ENCODE measurements around the gene TMEM37.
A peak's percentile ranks its signal among the peaks of the same experiment; 100 is the strongest.

Gene TMEM37

DNA sequence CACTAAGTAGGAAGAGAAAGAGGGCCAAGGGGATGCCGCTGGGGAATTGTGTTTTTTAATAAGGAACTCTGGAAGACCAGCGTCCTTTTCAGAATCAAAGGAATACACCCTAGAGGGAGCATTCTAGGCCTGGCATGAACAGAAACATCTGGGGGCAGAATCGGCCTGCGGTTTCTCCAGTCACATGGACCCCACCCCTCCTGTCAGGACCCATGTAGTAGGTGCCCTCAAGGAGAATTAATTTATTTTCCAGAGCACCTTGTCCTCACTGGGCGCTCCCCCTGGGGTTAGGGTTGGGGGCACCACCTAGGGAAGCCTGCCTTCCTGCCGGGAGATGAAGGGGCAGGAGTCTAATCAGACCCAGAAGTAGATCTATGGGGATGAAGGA lies 44.2 kb downstream of the TMEM37 start:
- no peak for TF ChIP-seq CTCF (conservative IDR thresholded peaks at IDR 0.05; ENCODE audit: control insufficient read depth, insufficient read depth, low read depth, low read length)
- no peak overlapping the region for H3K4me3 ChIP-seq (ENCODE audit: control insufficient read depth, low read depth, low read length)

DNA sequence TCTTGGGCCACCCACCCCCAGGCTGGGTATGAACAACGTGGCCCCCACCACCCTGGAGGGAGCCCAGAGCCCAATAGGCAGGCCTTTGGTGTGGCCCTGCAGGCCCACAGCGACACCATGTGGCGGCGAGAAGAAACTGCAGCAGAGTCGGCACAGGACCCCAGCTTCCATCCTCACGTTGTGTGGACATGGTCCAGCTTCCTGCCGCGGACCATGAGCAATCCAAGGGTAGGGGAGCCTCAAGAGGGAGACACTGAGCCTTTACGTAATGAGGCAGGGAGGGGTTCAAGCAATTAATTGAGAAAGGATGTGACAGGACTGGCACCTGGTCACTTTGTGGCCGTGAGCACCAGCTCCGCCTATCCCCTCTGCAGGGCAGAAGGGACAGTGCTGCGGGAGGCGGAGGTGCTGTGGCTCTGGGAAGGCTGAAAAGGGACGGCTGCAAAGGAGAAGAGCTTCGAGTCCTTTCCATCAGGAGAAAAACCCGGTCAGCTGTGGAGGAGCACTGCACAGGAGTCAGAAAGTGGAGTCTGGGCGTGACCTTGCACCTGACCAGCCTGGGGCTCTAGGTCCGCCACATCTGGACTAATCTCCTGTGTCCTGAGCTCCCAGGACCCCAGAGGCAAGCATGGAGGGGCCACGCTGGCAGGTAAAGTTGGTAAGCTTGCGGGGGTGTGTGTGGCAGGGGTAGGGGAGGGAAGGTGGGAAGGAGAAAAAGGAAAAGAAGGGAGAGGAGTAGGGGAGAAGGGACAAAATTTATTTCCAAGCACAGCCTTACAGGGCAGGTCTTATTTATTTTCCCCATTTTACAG lies 44.9 kb downstream of the TMEM37 start:
- no peak overlapping the region for H3K4me3 ChIP-seq (ENCODE audit: control insufficient read depth, low read depth, low read length)
- peak; percentile 65 for DNase-seq (ENCODE audit: low read depth)
- TF ChIP-seq CTCF (conservative IDR thresholded peaks at IDR 0.05; ENCODE audit: control insufficient read depth, insufficient read depth, low read depth, low read length) = peak; percentile 88

More for the DNA sequence above, 44.2 kb downstream of the TMEM37 start:
- no peak for DNase-seq (ENCODE audit: low read depth)

DNA sequence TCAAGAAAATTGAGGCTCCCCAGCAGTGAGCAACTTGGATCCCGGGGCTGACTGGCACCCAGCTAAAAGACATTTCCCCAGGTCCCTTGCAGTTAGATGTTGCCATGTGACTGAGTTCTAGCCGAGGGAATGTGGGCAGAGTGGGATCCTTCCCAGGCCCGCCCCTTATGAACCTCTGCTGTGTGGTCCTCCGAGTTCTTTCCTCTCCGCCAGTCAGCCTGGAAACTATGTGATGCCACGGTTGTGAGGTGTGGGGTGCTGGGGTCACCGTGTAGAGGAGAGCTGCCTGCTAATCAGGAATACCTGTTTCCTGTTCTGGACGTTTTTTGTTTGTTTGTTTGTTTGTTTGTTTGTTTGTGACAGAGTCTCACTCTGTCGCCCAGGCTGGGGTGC lies 45.5 kb downstream of the TMEM37 start:
- DNase-seq (ENCODE audit: low read depth) = no peak
- TF ChIP-seq CTCF (conservative IDR thresholded peaks at IDR 0.05; ENCODE audit: control insufficient read depth, insufficient read depth, low read depth, low read length) = no peak
- no peak overlapping the region for H3K4me3 ChIP-seq (ENCODE audit: control insufficient read depth, low read depth, low read length)

GRCh38 chr2:119478188-119478977 lies 46.7 kb downstream of the TMEM37 start:
- DNase-seq (ENCODE audit: low read depth) = no peak
- TF ChIP-seq CTCF (conservative IDR thresholded peaks at IDR 0.05; ENCODE audit: control insufficient read depth, insufficient read depth, low read depth, low read length) = no peak
- no peak overlapping the region for H3K4me3 ChIP-seq (ENCODE audit: control insufficient read depth, low read depth, low read length)

DNA sequence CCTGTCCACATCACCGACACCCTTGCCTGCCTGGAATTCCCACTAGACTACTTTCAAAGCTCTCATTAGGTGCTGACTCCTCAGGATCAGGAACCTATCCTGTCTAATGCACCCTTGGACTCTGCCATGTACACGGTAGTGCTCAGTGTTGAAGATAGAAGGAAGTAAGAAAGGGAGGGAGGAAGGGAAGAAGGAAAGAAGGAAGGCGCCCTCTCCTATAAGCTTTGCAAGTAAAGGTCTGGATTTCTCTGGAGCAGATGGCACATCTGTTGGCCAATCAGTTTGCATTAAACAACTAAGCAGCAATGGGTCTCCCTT lies 47.3 kb downstream of the TMEM37 start:
- no peak for TF ChIP-seq CTCF (conservative IDR thresholded peaks at IDR 0.05; ENCODE audit: control insufficient read depth, insufficient read depth, low read depth, low read length)
- no peak overlapping the region for H3K4me3 ChIP-seq (ENCODE audit: control insufficient read depth, low read depth, low read length)
- DNase-seq (ENCODE audit: low read depth) = no peak

DNA sequence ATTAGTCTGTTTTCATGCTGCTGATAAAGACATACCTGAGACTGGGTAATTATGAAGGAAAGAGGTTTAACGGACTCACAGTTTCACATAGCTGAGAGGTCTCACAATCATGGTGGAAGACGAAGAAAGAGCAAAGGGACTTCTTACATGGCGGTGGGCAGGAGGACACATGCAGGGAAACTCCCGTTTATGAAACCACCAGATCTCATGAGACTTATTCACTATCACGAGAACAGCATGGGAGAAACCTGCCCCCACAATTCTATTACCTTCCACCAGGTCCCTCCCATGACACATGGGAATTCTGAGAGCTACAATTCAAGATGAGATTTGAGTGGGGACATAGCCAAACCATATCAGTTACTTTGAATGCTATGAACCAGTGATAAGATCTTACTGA lies 48.5 kb downstream of the TMEM37 start:
- no peak overlapping the region for H3K4me3 ChIP-seq (ENCODE audit: control insufficient read depth, low read depth, low read length)
- TF ChIP-seq CTCF (conservative IDR thresholded peaks at IDR 0.05; ENCODE audit: control insufficient read depth, insufficient read depth, low read depth, low read length) = no peak
- DNase-seq (ENCODE audit: low read depth) = no peak

Measured in fibroblast of mammary gland (primary cell).